NCI-H510A treated with DMSO at 0.1 percent for 48 hours (cell line): ENCODE results near the gene PLA2G4C.
A peak's percentile ranks its signal among the peaks of the same experiment; 100 is the strongest.

Experiments
- DNase-seq: peaks from one replicate; lab custom pipeline; 2025; lab: John Stamatoyannopoulos, UW

Gene PLA2G4C, protein sequence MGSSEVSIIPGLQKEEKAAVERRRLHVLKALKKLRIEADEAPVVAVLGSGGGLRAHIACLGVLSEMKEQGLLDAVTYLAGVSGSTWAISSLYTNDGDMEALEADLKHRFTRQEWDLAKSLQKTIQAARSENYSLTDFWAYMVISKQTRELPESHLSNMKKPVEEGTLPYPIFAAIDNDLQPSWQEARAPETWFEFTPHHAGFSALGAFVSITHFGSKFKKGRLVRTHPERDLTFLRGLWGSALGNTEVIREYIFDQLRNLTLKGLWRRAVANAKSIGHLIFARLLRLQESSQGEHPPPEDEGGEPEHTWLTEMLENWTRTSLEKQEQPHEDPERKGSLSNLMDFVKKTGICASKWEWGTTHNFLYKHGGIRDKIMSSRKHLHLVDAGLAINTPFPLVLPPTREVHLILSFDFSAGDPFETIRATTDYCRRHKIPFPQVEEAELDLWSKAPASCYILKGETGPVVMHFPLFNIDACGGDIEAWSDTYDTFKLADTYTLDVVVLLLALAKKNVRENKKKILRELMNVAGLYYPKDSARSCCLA

GRCh38 chr19:48110350-48110966 is at the start of gene PLA2G4C:
Gene PLA2G4C (minus strand): TSS chr19:48110817. CDS start chr19:48106529, 4,288 bp downstream.
- DNase-seq, result peak; percentile 69

GRCh38 chr19:48158210-48158790 is 47.7 kb upstream of the PLA2G4C start:
- no peak for DNase-seq

- no peak for DNase-seq
These were observed 43.4 kb upstream of the PLA2G4C start for GRCh38 chr19:48154003-48154402.

DNA sequence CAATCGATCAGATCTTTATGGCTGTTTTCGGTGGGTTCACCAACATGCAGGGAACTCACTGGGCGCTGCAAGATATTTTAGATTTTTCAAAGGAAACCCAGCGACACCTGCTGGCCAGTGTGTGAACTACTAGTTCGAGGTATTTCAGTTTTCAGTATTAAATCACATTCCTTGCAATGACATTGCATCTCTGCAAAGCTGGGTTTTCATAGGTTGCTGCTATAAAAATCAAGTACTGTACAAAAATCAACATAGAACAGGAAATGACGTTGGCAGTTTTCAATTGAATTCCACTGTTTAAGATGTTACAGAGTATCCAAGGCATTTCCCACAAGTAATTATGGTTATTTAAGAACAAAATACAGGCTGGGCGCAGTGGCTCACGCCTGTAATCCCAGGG is 41.9 kb upstream of the PLA2G4C start:
- peak; percentile 57 for DNase-seq

GRCh38 chr19:48149430-48149829 is 38.8 kb upstream of the PLA2G4C start:
- DNase-seq, result no peak

DNA sequence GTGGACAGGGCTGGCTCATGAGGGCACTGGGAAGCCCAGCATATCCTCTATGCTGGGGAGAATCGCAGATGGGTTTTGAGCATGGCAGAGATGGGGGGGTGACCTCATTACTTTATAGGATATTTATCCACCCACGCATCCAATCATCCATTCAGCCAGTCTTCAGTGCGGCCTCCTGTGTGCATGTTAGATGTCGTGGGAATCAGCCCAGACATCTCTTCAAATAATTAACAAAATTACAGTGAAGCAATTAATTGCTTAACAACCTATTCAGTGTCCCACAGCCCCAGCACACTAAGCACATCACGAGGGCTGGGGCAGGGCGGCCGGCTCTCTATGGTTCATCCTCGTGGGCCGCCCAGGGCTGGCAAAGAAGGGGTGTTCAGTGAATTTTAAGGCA is 38.0 kb upstream of the PLA2G4C start:
- DNase-seq, result no peak

GRCh38 chr19:48147597-48148175 is 37.1 kb upstream of the PLA2G4C start:
- DNase-seq, result no peak

DNA sequence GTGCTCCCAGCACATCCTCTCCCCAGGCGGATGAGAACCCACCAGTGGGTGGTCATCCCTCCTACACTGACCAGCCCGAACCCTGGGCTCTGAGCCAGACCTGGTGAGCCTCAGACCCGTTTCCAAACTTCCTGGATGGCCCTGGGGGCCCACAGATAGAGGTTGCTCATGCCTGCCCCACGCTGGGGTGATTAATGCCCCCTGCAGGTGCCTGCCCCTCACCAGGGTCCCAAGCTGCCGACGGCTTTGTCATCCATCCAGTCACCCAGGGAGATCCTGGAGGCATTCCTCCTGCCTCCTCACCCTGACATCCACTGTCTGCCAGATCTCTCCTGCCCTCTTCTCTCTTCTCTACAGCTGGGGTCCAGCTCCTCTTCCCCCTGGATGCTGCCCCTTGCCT is 28.4 kb upstream of the PLA2G4C start:
- DNase-seq, result no peak

- no peak for DNase-seq
These were observed 26.8 kb upstream of the PLA2G4C start for GRCh38 chr19:48137411-48137810.

DNA sequence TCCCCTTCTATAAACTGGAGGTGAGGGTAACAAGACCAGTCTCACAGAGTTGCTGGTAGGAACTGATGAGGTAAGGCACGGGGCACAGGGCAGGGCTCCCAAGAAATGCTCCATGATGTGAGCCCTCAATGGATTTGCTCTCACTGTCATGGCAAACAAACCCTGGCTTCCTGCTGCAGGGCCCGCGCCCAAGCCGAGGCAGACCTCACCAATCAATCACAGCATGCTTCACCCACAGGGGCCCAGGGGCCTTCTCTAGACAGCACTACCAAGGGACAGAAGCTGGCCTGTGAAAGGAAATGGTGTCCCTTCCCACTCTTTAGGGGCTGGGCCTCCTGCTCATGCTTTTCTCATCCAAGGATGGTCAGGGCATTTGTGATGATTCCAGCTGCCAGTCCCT is 25.9 kb upstream of the PLA2G4C start:
- no peak for DNase-seq

- DNase-seq, result no peak
These were observed 24.8 kb upstream of the PLA2G4C start for GRCh38 chr19:48135411-48135810.

DNA sequence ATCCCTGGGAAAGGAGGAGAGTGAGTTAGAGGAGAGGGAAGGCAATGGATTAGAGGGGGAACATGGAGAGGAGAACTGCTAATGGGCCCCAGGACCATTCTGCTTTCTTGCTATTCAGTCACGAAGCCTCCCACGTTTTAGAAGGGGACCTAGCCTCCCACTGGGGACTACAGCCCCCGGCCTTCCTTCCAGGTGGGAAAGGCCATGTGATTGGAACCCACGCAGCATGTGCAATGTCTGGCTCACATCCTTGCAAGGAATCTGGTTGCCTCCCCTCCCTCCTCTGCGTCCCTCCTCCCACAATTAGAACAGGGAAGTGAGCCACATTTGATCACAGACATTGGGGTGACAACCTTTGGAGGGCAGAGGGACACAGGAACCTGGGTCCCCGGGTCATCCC is 22.5 kb upstream of the PLA2G4C start:
- DNase-seq, result no peak

DNA sequence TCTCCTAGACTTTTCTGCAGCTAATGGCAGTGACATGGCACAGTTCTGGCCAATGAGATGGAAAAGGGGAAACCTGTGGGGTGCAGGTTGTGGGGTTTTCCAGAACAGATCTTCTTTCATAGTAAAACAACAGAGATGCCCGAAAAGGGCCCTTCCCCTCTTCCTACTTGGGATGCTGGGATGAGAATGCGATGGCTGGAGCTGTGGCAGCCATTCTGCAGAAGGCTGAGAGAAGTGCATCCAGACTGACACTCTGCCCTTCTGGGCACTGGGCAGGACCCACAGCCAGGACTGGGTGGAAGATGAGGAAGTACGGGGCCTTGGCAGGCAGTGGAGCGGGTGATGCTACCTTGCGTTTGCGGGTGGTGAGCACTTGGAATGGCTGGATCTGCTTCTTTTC is 16.9 kb upstream of the PLA2G4C start:
- DNase-seq, result no peak

- DNase-seq, result no peak
These were observed 13.5 kb upstream of the PLA2G4C start for GRCh38 chr19:48123907-48124651.

DNA sequence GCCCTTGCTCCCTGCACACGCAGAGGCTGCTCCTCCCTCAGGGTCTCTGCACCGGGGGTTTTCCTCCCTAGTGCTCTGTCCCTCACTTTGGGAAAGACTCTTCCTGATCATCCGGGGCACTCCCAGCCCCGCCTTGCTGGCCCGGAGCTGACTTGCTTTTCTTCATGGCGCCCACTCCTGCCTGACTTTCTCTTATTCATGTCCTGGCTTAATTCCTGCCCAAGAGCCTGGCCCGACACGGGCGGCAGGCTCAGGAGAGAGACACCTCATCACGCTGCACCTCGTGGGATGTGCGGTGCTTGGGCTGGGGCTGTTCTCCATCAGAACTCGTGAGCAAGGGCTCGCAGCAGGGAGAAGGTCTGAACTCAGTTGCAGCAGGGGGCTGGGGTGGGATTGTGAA is 11.8 kb upstream of the PLA2G4C start:
- DNase-seq, result no peak

- no peak for DNase-seq
These were observed 11.3 kb upstream of the PLA2G4C start for GRCh38 chr19:48121909-48122371.

- DNase-seq, result no peak
These were observed 10.4 kb upstream of the PLA2G4C start for GRCh38 chr19:48121066-48121465.

DNA sequence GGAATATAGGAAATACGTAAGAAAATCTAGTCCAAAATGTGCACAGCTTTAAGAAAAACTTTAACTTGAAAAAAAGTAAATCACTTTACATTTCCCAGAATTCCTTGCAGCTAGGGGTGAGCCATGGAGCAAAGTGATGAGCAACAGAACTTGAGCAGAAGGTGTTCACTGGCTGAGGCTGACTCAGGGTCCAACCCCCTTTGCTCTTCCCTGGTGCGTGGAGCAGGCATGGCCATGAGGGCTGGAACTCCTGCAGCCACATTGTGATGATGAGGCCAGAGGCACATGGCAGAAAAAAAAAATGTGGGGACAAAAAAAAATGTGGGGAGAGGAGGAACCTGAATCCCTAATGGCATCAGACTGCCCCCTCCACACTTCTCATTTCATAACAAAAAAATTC is 9.9 kb upstream of the PLA2G4C start:
- no peak for DNase-seq

DNA sequence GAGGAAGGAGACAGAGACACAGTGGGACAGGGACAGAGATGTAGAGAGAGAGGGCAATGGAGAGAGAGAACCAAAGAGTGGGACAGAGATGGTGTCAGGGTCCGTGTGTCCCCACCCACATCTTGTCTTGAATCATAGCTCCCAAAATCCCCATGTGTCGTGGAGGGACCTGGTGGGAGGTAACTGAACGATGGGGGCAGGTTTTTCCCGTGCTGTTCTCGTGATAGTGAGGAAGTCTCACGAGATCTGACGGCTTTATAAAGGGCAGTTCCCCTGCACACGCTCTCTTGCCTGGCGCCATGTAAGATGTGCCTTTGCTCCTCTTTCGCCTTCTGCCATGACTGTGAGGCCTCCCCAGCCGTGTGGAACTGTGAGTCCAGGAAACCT is 7.5 kb upstream of the PLA2G4C start:
- no peak for DNase-seq

GRCh38 chr19:48117515-48118130 is 7.0 kb upstream of the PLA2G4C start:
- no peak for DNase-seq

DNA sequence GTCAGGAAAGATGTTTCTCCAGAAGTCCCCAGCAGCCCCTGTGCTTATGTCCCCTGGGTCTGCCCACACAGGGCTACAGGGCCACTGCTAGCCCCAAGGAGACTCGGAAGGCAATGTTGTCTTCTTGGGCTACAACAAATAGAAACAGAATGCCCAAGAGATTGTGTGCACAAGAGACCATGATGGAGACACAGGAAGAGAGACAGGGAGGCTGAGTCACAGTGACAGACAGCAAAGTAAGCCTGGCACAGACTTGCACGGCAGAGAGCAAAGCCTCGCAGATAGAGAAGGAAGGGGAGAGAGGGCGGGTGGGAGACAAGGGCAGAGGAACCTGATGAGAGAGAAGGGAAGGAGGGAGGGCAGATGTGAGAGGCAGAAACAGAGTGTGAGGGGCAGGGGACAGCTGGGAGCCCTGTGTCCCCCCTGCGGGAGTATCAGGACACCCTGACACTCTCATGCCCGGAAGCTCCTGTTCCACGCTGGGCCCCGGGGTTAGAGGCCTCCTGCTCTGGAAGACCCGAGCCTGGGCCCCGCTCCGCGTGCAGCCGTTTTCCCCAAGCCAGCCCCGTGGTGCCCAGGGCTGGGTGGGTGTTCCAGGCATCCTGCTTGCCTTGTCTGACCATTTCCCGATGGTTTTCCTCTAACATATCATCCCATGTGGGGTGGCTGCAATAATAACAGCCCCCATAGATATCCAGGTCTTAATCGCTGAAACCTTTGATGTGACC is 2.7 kb upstream of the PLA2G4C start:
- DNase-seq, result no peak
